ENCODE measurements around the gene RAB10.

DNA sequence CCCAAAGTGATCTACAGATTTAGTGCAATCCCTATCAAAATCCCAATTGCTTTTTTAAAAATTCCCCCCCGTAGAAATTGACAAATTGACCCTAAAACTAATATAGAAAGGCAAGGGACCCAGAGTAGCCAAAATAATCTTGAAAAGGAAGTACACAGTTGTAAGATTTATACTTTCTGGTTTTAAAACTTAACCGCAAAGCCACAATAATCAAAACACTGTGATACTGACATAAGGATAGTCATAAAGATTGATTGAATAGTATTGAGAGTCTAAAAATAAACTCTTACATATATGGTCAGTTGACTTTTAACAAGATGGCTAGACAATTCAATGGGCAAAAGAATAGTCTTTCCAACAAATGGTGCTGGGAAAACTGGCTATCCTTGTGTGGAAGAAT is 80.3 kb downstream of the RAB10 start:
- TF ChIP-seq, protein P1, sequence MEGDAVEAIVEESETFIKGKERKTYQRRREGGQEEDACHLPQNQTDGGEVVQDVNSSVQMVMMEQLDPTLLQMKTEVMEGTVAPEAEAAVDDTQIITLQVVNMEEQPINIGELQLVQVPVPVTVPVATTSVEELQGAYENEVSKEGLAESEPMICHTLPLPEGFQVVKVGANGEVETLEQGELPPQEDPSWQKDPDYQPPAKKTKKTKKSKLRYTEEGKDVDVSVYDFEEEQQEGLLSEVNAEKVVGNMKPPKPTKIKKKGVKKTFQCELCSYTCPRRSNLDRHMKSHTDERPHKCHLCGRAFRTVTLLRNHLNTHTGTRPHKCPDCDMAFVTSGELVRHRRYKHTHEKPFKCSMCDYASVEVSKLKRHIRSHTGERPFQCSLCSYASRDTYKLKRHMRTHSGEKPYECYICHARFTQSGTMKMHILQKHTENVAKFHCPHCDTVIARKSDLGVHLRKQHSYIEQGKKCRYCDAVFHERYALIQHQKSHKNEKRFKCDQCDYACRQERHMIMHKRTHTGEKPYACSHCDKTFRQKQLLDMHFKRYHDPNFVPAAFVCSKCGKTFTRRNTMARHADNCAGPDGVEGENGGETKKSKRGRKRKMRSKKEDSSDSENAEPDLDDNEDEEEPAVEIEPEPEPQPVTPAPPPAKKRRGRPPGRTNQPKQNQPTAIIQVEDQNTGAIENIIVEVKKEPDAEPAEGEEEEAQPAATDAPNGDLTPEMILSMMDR (IDR thresholded peaks at IDR 0.05), result no peak
- TF ChIP-seq POLR2A (IDR thresholded peaks at IDR 0.05), result no peak
